Measurements from ENCODE around the gene GSTO2.

GSTO2 gene

GRCh38 chr10:104345941-104346340 is 77.0 kb downstream of the GSTO2 start:
- Histone ChIP-seq H3K9me3 (ENCODE audit: control insufficient read depth, insufficient read depth, low read depth, low read length) (no peaks in the 10 kb centered on the region), H3K36me3 (ENCODE audit: control insufficient read depth in 2 of 2, insufficient read depth in 1 of 2, low read length in 2 of 2) (no peaks in the 10 kb centered on the region), H3K4me3 (ENCODE audit: low read depth, low read length) (no peak overlapping the region), H3K4me1 (ENCODE audit: control insufficient read depth, insufficient read depth, low read length) (no peaks in the 10 kb centered on the region), H3K27ac (ENCODE audit: extremely low read depth, low read depth, low read length) (no peak overlapping the region)
- CTCF ChIA-PET = interaction anchor here (0.9 to 13.7 kb wide), 4 partner anchors 32 to 72 kb away, joined by 3 to 289 read pairs (median 79); no protein-coding TSS in a partner anchor
- POLR2A ChIA-PET = no interaction called here
- no peak for TF ChIP-seq SP7 (tag by site-specific recombination; IDR thresholded peaks at IDR 0.05)
- no peak for TF ChIP-seq ZFP37 (tag by site-specific recombination; IDR thresholded peaks at IDR 0.05)
- no peak for TF ChIP-seq GFI1B (tag by site-specific recombination; IDR thresholded peaks at IDR 0.05)
- no peak for TF ChIP-seq ZNF621 (tag by site-specific recombination; IDR thresholded peaks at IDR 0.05)
- TF ChIP-seq ZNF311 (tag by site-specific recombination; IDR thresholded peaks at IDR 0.05; ENCODE audit: borderline replicate concordance) = no peak
- no peak for TF ChIP-seq ZNF202 (tag by site-specific recombination; IDR thresholded peaks at IDR 0.05; ENCODE audit: borderline replicate concordance)
- no peak for TF ChIP-seq ZNF280C (tag by site-specific recombination; IDR thresholded peaks at IDR 0.05)
- no peak for TF ChIP-seq ZNF623 (tag by site-specific recombination; IDR thresholded peaks at IDR 0.05)
- no peak for TF ChIP-seq ZBTB17 (tag by site-specific recombination; IDR thresholded peaks at IDR 0.05)
- TF ChIP-seq ZNF837 (tag by site-specific recombination; IDR thresholded peaks at IDR 0.05) = no peak
- no peak for TF ChIP-seq ZNF19 (tag by site-specific recombination; IDR thresholded peaks at IDR 0.05; ENCODE audit: low read depth)
- no peak for TF ChIP-seq ZBTB10 (tag by site-specific recombination; IDR thresholded peaks at IDR 0.05)
- no peak for TF ChIP-seq ZSCAN16 (tag by site-specific recombination; IDR thresholded peaks at IDR 0.05)
- no peak for TF ChIP-seq ZNF510 (tag by site-specific recombination; IDR thresholded peaks at IDR 0.05; ENCODE audit: insufficient replicate concordance)

GRCh38 chr10:104347295-104348045 is 78.5 kb downstream of the GSTO2 start:
- no peaks in the 10 kb centered on the region for H3K36me3 ChIP-seq (ENCODE audit: control insufficient read depth in 2 of 2, insufficient read depth in 1 of 2, low read length in 2 of 2)
- no peak for TF ChIP-seq ZNF248 (tag by site-specific recombination; IDR thresholded peaks at IDR 0.05)
- TF ChIP-seq ZBTB17 (tag by site-specific recombination; IDR thresholded peaks at IDR 0.05) = no peak
- TF ChIP-seq ZNF132 (tag by site-specific recombination; IDR thresholded peaks at IDR 0.05; ENCODE audit: borderline replicate concordance) = no peak
- TF ChIP-seq ZNF426 (tag by site-specific recombination; IDR thresholded peaks at IDR 0.05) = no peak
- TF ChIP-seq ZNF341 (tag by site-specific recombination; IDR thresholded peaks at IDR 0.05; ENCODE audit: low read depth) = no peak
- TF ChIP-seq ZIC2 (tag by site-specific recombination; IDR thresholded peaks at IDR 0.05) = no peak
- no peak for TF ChIP-seq ZSCAN4 (tag by site-specific recombination; IDR thresholded peaks at IDR 0.05)
- TF ChIP-seq ZNF16 (tag by site-specific recombination; IDR thresholded peaks at IDR 0.05; ENCODE audit: low read depth) = no peak
- no peak for TF ChIP-seq ZNF76 (tag by site-specific recombination; IDR thresholded peaks at IDR 0.05; ENCODE audit: borderline replicate concordance, low read depth)
- no peak for TF ChIP-seq ZNF830 (tag by site-specific recombination; IDR thresholded peaks at IDR 0.05; ENCODE audit: low read depth)
- TF ChIP-seq ZNF211 (tag by site-specific recombination; IDR thresholded peaks at IDR 0.05; ENCODE audit: low read depth) = no peak
- no peak for TF ChIP-seq ZNF670 (tag by site-specific recombination; IDR thresholded peaks at IDR 0.05; ENCODE audit: low read depth)
- CTCF ChIA-PET = interaction anchor here (0.6 to 13.7 kb wide), 10 partner anchors 9 to 195 kb away, joined by 3 to 289 read pairs (median 4); partner anchors contain the start of gene ITPRIP
- H3K27ac ChIP-seq (ENCODE audit: extremely low read depth, low read depth, low read length) = no peak overlapping the region
- H3K4me3 ChIP-seq (ENCODE audit: low read depth, low read length) = no peak overlapping the region
- H3K9me3 ChIP-seq (ENCODE audit: control insufficient read depth, insufficient read depth, low read depth, low read length) = no peaks in the 10 kb centered on the region
- POLR2A ChIA-PET = no interaction called here
- no peaks in the 10 kb centered on the region for H3K4me1 ChIP-seq (ENCODE audit: control insufficient read depth, insufficient read depth, low read length)
